Measurements from ENCODE around the gene SLC25A5. TPM values are rescaled to one million over a fixed set of nuclear protein-coding genes. Genes with fewer than 3 reads are reported as not detected.

The SLC25A5 gene
- total RNA-seq, 1 donor, result 165 TPM

GRCh38 chrX:119467433-119467832 is 811 bp upstream of the SLC25A5 start:
- Histone ChIP-seq H3K27ac (ENCODE audit: low read depth, low read length) (no peak overlapping the region), H3K36me3 (ENCODE audit: insufficient read depth, low read length) (peaks cover 19% of the 10 kb centered on the region), H4K20me1 (ENCODE audit: insufficient read depth, low read length) (peaks cover 11% of the 10 kb centered on the region), H3K9me3 (ENCODE audit: low read depth, low read length) (no peaks in the 10 kb centered on the region), H3K27me3 (ENCODE audit: insufficient read depth, low read length) (no peaks in the 10 kb centered on the region), H3K4me1 (ENCODE audit: insufficient read depth, low read length) (no peaks in the 10 kb centered on the region), H3K4me2 (ENCODE audit: insufficient read depth, low read length) (peak overlapping the region; percentile 81), H3K4me3 (ENCODE audit: insufficient read depth, low read length) (no peak overlapping the region), H3K79me2 (ENCODE audit: insufficient read depth, low read length) (peaks cover 4% of the 10 kb centered on the region), H2AFZ (ENCODE audit: low read length) (no peak overlapping the region)
- no peak for TF ChIP-seq CTCF (IDR thresholded peaks at IDR 0.05; ENCODE audit: extremely low read depth, low read depth, low read length)
- no peak for DNase-seq (ENCODE audit: insufficient read length, low spot score, missing footprints)

- Histone ChIP-seq H3K4me2 (ENCODE audit: insufficient read depth, low read length) (peak overlapping the region; percentile 76), H2AFZ (ENCODE audit: low read length) (peak overlapping the region; percentile 56), H3K36me3 (ENCODE audit: insufficient read depth, low read length) (peaks cover 19% of the 10 kb centered on the region), H3K79me2 (ENCODE audit: insufficient read depth, low read length) (peaks cover 4% of the 10 kb centered on the region), H4K20me1 (ENCODE audit: insufficient read depth, low read length) (peaks cover 11% of the 10 kb centered on the region), H3K9me3 (ENCODE audit: low read depth, low read length) (no peaks in the 10 kb centered on the region), H3K27me3 (ENCODE audit: insufficient read depth, low read length) (no peaks in the 10 kb centered on the region), H3K4me1 (ENCODE audit: insufficient read depth, low read length) (no peaks in the 10 kb centered on the region), H3K4me3 (ENCODE audit: insufficient read depth, low read length) (peak overlapping the region; percentile 85), H3K27ac (ENCODE audit: low read depth, low read length) (peak overlapping the region; percentile 65)
- TF ChIP-seq CTCF (IDR thresholded peaks at IDR 0.05; ENCODE audit: extremely low read depth, low read depth, low read length), result peak; percentile 57
- DNase-seq (ENCODE audit: insufficient read length, low spot score, missing footprints), result peak; percentile 95
Observed at GRCh38 chrX:119468551-119469312, 488 bp downstream of the SLC25A5 start.

- Histone ChIP-seq H3K27ac (ENCODE audit: low read depth, low read length) (no peak overlapping the region), H3K4me3 (ENCODE audit: insufficient read depth, low read length) (peak overlapping the region; percentile 85), H3K79me2 (ENCODE audit: insufficient read depth, low read length) (peaks cover 4% of the 10 kb centered on the region), H3K4me2 (ENCODE audit: insufficient read depth, low read length) (peak overlapping the region; percentile 66), H3K27me3 (ENCODE audit: insufficient read depth, low read length) (no peaks in the 10 kb centered on the region), H2AFZ (ENCODE audit: low read length) (no peak overlapping the region), H3K9me3 (ENCODE audit: low read depth, low read length) (no peaks in the 10 kb centered on the region), H3K4me1 (ENCODE audit: insufficient read depth, low read length) (no peaks in the 10 kb centered on the region), H3K36me3 (ENCODE audit: insufficient read depth, low read length) (peaks cover 19% of the 10 kb centered on the region), H4K20me1 (ENCODE audit: insufficient read depth, low read length) (peaks cover 11% of the 10 kb centered on the region)
- no peak for DNase-seq (ENCODE audit: insufficient read length, low spot score, missing footprints)
- TF ChIP-seq CTCF (IDR thresholded peaks at IDR 0.05; ENCODE audit: extremely low read depth, low read depth, low read length), result no peak
Observed at GRCh38 chrX:119469313-119469635, 1.0 kb downstream of the SLC25A5 start.

- Histone ChIP-seq H3K9me3 (ENCODE audit: low read depth, low read length) (no peaks in the 10 kb centered on the region), H3K4me2 (ENCODE audit: insufficient read depth, low read length) (no peak overlapping the region), H3K27ac (ENCODE audit: low read depth, low read length) (no peak overlapping the region), H3K4me3 (ENCODE audit: insufficient read depth, low read length) (no peak overlapping the region), H3K36me3 (ENCODE audit: insufficient read depth, low read length) (peaks cover 19% of the 10 kb centered on the region), H2AFZ (ENCODE audit: low read length) (no peak overlapping the region), H3K79me2 (ENCODE audit: insufficient read depth, low read length) (no peaks in the 10 kb centered on the region), H3K27me3 (ENCODE audit: insufficient read depth, low read length) (no peaks in the 10 kb centered on the region), H4K20me1 (ENCODE audit: insufficient read depth, low read length) (peaks cover 9% of the 10 kb centered on the region), H3K4me1 (ENCODE audit: insufficient read depth, low read length) (peaks cover 12% of the 10 kb centered on the region)
- no peak for DNase-seq (ENCODE audit: insufficient read length, low spot score, missing footprints)
- no peak for TF ChIP-seq CTCF (IDR thresholded peaks at IDR 0.05; ENCODE audit: extremely low read depth, low read depth, low read length)
Observed at GRCh38 chrX:119474615-119475388, 6.6 kb downstream of the SLC25A5 start.
